ENCODE measurements around the gene KRTAP27-1. TPM values are rescaled to one million over a fixed set of nuclear protein-coding genes. Genes with fewer than 3 reads are reported as not detected.

KRTAP27-1 gene
- total and polyA plus RNA-seq, 2 of the 8 experiments (the other 6 are each of a cell fraction or from before 2014, with no cell fraction given): not detected

- TF ChIP-seq CTCF (IDR thresholded peaks at IDR 0.05; ENCODE audit: control extremely low read depth in 1 of 3, insufficient read depth in 1 of 3, low read depth in 1 of 3, low read length in 3 of 3) (peak in 2 of 3 experiments; percentile 40; a peak in 2 of 4 replicates), RAD21 (IDR thresholded peaks at IDR 0.05 in 1 of 2, conservative IDR thresholded peaks at IDR 0.05 in 1 of 2; ENCODE audit: low read depth in 2 of 2, low read length in 2 of 2) (peak; percentile 51 to 63), KDM5A (IDR thresholded peaks at IDR 0.05; ENCODE audit: low read length) (no peak)
- WGBS, 2 experiments (ENCODE audit: extremely low coverage in 1 of 2, insufficient coverage in 1 of 2, insufficient read length in 1 of 2, insufficient replicate concordance in 2 of 2, low coverage in 1 of 2, low lambda C conversion rate in 2 of 2, missing lambda C conversion rate in 1 of 2): 67% methylated on average over 2 of the region's 2 CpGs; no CpG with 5 or more reads in 1 of the 2 experiments
These were observed 7.5 kb upstream of the KRTAP27-1 start for GRCh38 chr21:30345014-30345413.

More at GRCh38 chr21:30345014-30345413, 7.5 kb upstream of the KRTAP27-1 start:
- Histone ChIP-seq H3K4me1 (replicated peaks in 1 of 4; ENCODE audit: control insufficient read depth in 3 of 4, insufficient read depth in 4 of 4, low read length in 3 of 4) (no peaks in the 10 kb centered on the region; a peak in 2 of 7 replicates), H3K27me3 (replicated peaks in 1 of 4; ENCODE audit: control insufficient read depth in 3 of 4, extremely low read depth in 1 of 4, insufficient read depth in 3 of 4, low read length in 3 of 4) (no peaks in the 10 kb centered on the region), H2BK120ac (replicated peaks; ENCODE audit: low read depth, low read length) (no peak overlapping the region), H3K79me2 (ENCODE audit: control insufficient read depth in 1 of 2, insufficient read depth in 2 of 2, low read length in 2 of 2) (no peaks in the 10 kb centered on the region), H4K20me1 (replicated peaks in 1 of 2; ENCODE audit: control insufficient read depth in 1 of 2, insufficient read depth in 2 of 2, low read length in 2 of 2) (no peaks in the 10 kb centered on the region), H3K4me2 (ENCODE audit: insufficient read depth in 1 of 2, low read depth in 2 of 2, low read length in 2 of 2) (no peak overlapping the region), H3K14ac (ENCODE audit: insufficient read length) (no peak overlapping the region), H3K23me2 (ENCODE audit: low read depth, low read length) (no peaks in the 10 kb centered on the region), H3K9ac (replicated peaks in 1 of 4; ENCODE audit: extremely low read depth in 1 of 4, low read depth in 3 of 4, low read length in 3 of 4) (no peak overlapping the region), H3K4me3 (ENCODE audit: extremely low read depth in 1 of 4, insufficient read depth in 2 of 4, low read depth in 3 of 4, low read length in 4 of 4) (no peak overlapping the region), H3K9me3 (ENCODE audit: insufficient read depth in 2 of 2, low read depth in 1 of 2, low read length in 1 of 2) (no peaks in the 10 kb centered on the region), H3K27ac (ENCODE audit: low read depth, low read length) (no peak overlapping the region), H3K18ac (ENCODE audit: extremely low read depth, low read length) (no peak overlapping the region), H2BK20ac (ENCODE audit: low read length) (no peak overlapping the region), H2AFZ (ENCODE audit: low read length) (peak overlapping the region; percentile 73; the same call in 1 of the 2 replicates), H2BK12ac (ENCODE audit: low read depth, low read length) (no peak overlapping the region), H2BK15ac (ENCODE audit: low read length) (no peak overlapping the region), H3K79me1 (ENCODE audit: low read depth, low read length) (no peaks in the 10 kb centered on the region), H3K4ac (replicated peaks; ENCODE audit: insufficient read length, low read depth, low read length) (no peak overlapping the region), H4K5ac (ENCODE audit: insufficient read length, low read depth, low read length) (no peak overlapping the region), H3K56ac (replicated peaks; ENCODE audit: insufficient read length, low read depth, low read length) (no peak overlapping the region), H4K91ac (replicated peaks; ENCODE audit: insufficient read length, low read length) (no peak overlapping the region), H2BK5ac (ENCODE audit: low read depth, low read length) (no peak overlapping the region), H4K8ac (ENCODE audit: extremely low read depth, insufficient read depth, low read length) (no peak overlapping the region), H3K23ac (ENCODE audit: insufficient read length) (no peak overlapping the region), H2AK5ac (ENCODE audit: low read depth, low read length) (no peak overlapping the region), H3K36me3 (ENCODE audit: control insufficient read depth in 2 of 4, insufficient read depth in 4 of 4, low read length in 3 of 4) (no peaks in the 10 kb centered on the region)
- FAIRE-seq (no peak), DNase-seq (ENCODE audit: low read depth in 1 of 2, low spot score in 2 of 2) (no peak)
- POLR2A ChIA-PET (ENCODE audit: partially characterized antibody): no interaction called here
- CTCF ChIA-PET (ENCODE audit: partially characterized antibody): interaction anchor here (0.7 to 3.1 kb wide), 16 partner anchors 10 to 119 kb away, joined by 3 to 21 read pairs (median 3); no protein-coding TSS in a partner anchor

Data from H1 (cell line).